ENCODE results near the gene LAD1. TPM values are rescaled to one million over a fixed set of nuclear protein-coding genes. Genes with fewer than 3 reads are reported as not detected.

Gene LAD1
- total and polyA plus RNA-seq, 2 of the 13 experiments (the other 11 are each of a cell fraction or from before 2014, with no cell fraction given) = 10.8 to 65.6 TPM

- TF ChIP-seq ZBTB10 (CRISPR knock-in tag; IDR thresholded peaks at IDR 0.05; ENCODE audit: borderline replicate concordance) = peak; percentile 9; the same call in 1 of the 2 replicates
- no peak for TF ChIP-seq ZNF652 (CRISPR knock-in tag; IDR thresholded peaks at IDR 0.05; ENCODE audit: borderline replicate concordance, low read depth)
- TF ChIP-seq SOX5 (CRISPR knock-in tag; IDR thresholded peaks at IDR 0.05; ENCODE audit: borderline replicate concordance) = no peak; the same call in 1 of the 2 replicates
- no peak for TF ChIP-seq ZNF367 (CRISPR knock-in tag; IDR thresholded peaks at IDR 0.05; ENCODE audit: borderline replicate concordance)
- no peak for TF ChIP-seq TCF7L2 (IDR thresholded peaks at IDR 0.05; ENCODE audit: low read depth, low read length)
- peak; percentile 89 for TF ChIP-seq MYC (CRISPR knock-in tag; IDR thresholded peaks at IDR 0.05; ENCODE audit: borderline replicate concordance)
- TF ChIP-seq SNAPC5 (CRISPR knock-in tag; IDR thresholded peaks at IDR 0.05; ENCODE audit: borderline replicate concordance) = no peak
- peak; percentile 56 for TF ChIP-seq BORCS8-MEF2B (CRISPR knock-in tag; IDR thresholded peaks at IDR 0.05)
- no peak for TF ChIP-seq ZSCAN29 (CRISPR knock-in tag; conservative IDR thresholded peaks at IDR 0.05)
- TF ChIP-seq HIVEP1 (CRISPR knock-in tag; IDR thresholded peaks at IDR 0.05) = no peak
- TF ChIP-seq PATZ1 (CRISPR knock-in tag; IDR thresholded peaks at IDR 0.05) = peak; percentile 78
- TF ChIP-seq ZNF574 (CRISPR knock-in tag; IDR thresholded peaks at IDR 0.05) = peak; percentile 39; the same call in 1 of the 2 replicates
- TF ChIP-seq MLXIP (CRISPR knock-in tag; IDR thresholded peaks at IDR 0.05; ENCODE audit: borderline replicate concordance) = no peak
- no peak for TF ChIP-seq ZFP36L2 (CRISPR knock-in tag; IDR thresholded peaks at IDR 0.05)
- TF ChIP-seq ZSCAN5A (CRISPR knock-in tag; IDR thresholded peaks at IDR 0.05; ENCODE audit: borderline replicate concordance) = no peak
- TF ChIP-seq KDM1A (CRISPR knock-in tag; IDR thresholded peaks at IDR 0.05) = no peak
These were observed 415 bp upstream of the LAD1 start (continued) for GRCh38 chr1:201399352-201400126.

All from HepG2 (cell line).